Ectodermal cell (in vitro differentiated cells): ENCODE results near the gene CDK1.

ENCODE experiments used
- H3K27ac ChIP-seq: 2 replicates; pipeline ENCODE4 v1.7.0; 2013; ENCODE audit warnings: mild to moderate bottlenecking, low read depth, low read length; ENCODE audit not compliant: insufficient read depth, poor library complexity, severe bottlenecking
- H3K27me3 ChIP-seq: 2 replicates; pipeline ENCODE4 v1.7.0; 2013; ENCODE audit warnings: mild to moderate bottlenecking, low read length; ENCODE audit not compliant: insufficient read depth, control insufficient read depth, poor library complexity, severe bottlenecking
- H3K36me3 ChIP-seq: one replicate; pipeline ENCODE4 v1.7.0; 2013; ENCODE audit warnings: low read length; ENCODE audit not compliant: control insufficient read depth, insufficient read depth
- H3K4me1 ChIP-seq: one replicate; pipeline ENCODE4 v1.7.0; 2013; ENCODE audit warnings: low read length; ENCODE audit not compliant: control insufficient read depth, insufficient read depth
- H3K4me3 ChIP-seq: 2 replicates; pipeline ENCODE4 v1.7.0; 2013; ENCODE audit warnings: low read depth, low read length, control low read depth; ENCODE audit not compliant: insufficient read depth
- H3K9me3 ChIP-seq: 2 replicates; pipeline ENCODE4 v1.7.0; 2013; ENCODE audit warnings: mild to moderate bottlenecking, low read length, moderate library complexity; ENCODE audit not compliant: control insufficient read depth
- WGBS, 2 experiments: methylation state at CpG; one replicate each; pipeline ENCODE4 v1.1.7; 2013; ENCODE audit warnings: missing lambda C conversion rate in 2 of 2; 5-methylcytosine and 5-hydroxymethylcytosine counted together

CDK1 gene

GRCh38 chr10:60798031-60798430, 19.8 kb downstream of the CDK1 start:
- 97 to 98% methylated on average over 3 of the region's 3 CpGs for WGBS, 2 experiments
- Histone ChIP-seq H3K27ac (no peak overlapping the region), H3K4me1 (no peaks in the 10 kb centered on the region), H3K27me3 (no peaks in the 10 kb centered on the region), H3K4me3 (no peak overlapping the region), H3K9me3 (no peaks in the 10 kb centered on the region), H3K36me3 (peaks cover 20% of the 10 kb centered on the region)

DNA sequence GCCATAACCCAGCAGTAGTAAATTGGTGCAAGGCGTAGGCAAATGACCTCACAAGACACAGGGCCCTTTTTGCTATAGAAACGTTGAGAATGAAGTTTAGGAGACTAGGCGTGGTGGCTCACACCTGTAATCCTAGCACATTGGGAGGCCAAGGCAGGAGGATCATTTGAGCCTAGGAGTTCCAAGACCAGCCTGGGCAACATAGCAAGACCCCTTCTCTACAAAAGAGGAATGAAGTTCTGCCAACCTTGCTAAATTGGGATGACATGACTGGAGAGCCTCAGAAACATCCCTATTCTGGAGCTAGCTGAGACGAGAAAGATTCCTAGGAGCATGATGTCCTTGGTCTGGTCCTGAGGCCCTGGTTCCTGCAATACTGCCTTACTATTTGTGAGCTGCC, 20.6 kb downstream of the CDK1 start:
- 72 to 74% methylated on average over 4 of the region's 4 CpGs for WGBS, 2 experiments
- Histone ChIP-seq H3K27ac (no peak overlapping the region), H3K4me1 (no peaks in the 10 kb centered on the region), H3K9me3 (no peaks in the 10 kb centered on the region), H3K4me3 (no peak overlapping the region), H3K36me3 (peaks cover 14% of the 10 kb centered on the region), H3K27me3 (no peaks in the 10 kb centered on the region)

DNA sequence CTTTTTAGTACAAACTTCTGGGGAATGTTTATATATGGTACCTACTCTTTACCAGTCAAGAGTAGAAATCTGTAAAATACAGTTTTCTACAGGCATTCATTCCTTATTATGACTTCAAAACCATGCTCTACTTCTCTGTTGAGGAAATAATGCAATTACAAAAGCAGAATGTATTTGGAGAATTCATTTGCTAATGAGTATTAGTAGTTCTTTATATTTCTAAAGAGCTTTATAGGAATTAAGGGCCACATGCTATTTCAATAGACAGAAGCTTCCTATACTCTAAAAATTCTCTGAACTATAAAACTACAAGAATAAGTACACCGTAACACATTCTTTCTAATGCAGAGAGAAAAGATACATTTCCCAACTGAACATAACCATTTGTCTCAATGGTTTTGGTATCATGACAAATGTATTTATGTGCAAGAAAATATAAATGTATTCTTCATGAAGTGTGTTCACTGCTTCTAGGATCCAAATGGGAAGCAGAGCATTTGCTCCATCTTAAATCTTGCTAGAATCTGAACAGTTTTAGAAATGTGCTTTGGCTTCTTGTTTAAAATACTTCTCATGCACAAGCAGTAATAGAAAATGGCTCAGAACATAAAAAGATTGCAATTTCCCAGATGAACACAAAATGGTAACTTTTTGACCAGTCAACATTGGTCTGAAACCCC, 21.8 kb downstream of the CDK1 start:
- Histone ChIP-seq H3K27ac (no peak overlapping the region), H3K36me3 (peaks cover 5% of the 10 kb centered on the region), H3K27me3 (no peaks in the 10 kb centered on the region), H3K4me1 (no peaks in the 10 kb centered on the region), H3K9me3 (no peaks in the 10 kb centered on the region), H3K4me3 (no peak overlapping the region)
- 92% methylated on average over 1 of the region's 1 CpG; no CpG with 5 or more reads in 1 of the 2 experiments for WGBS, 2 experiments

DNA sequence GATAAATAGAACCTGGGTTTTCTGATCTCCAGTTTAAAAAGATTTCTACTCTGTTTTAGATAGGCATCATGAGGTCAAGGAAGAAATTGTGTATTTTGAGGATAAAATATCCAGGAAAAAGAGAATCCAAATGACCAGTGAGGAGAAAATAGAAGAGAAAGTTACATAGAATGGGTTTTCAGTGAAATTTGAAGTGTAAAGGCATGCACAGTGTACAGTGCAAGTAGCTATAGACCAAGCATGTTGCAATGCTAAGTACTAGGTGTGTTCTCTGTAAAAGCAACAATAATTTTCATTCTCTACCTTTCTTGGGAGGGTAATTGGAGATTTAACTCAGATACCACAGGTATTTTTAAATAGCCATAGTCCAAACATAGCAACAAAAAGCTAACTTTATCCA, 22.6 kb downstream of the CDK1 start:
- H3K9me3 ChIP-seq: no peaks in the 10 kb centered on the region
- no peaks in the 10 kb centered on the region for H3K27me3 ChIP-seq
- H3K36me3 ChIP-seq: peaks cover 4% of the 10 kb centered on the region
- no peak overlapping the region for H3K4me3 ChIP-seq
- no peak overlapping the region for H3K27ac ChIP-seq
- no peaks in the 10 kb centered on the region for H3K4me1 ChIP-seq

DNA sequence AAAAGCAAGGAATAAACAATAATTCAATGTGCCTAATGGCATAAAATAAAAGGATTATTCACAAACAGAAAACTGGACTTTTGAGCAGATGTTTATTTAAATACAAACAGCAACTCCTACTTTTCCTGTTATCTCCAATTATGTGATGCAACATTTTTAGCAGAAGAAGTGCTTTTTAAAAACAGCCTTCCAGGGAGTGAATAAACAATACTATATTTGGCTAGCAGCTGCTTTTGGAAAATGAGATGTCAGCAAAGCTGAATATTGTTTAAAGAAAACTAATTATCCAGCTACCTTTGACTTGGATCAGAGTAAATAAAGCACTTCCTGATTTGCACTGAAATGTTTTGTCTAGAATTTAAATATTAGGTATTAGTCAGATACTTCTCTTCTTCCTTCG, 23.2 kb downstream of the CDK1 start:
- Histone ChIP-seq H3K4me3 (no peak overlapping the region), H3K27ac (no peak overlapping the region)

DNA sequence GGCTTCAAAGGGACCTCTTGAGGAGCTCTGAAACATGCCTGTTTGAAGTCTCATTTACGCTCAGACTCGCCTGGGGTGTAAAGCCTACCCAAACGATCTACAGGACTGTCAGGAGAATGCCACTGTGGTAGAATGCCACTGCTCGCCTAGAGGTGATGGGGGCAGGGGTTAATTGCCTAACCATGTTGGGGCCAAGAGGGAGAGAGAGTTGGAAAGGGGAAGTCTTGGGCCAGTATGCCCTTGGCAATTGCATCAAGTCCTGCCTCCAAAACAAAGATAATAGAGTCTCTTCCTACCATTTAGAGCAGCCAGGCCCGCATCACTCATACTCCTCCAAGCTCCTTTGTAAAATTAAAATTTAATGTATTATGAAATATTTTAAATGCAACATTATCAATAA, 25.2 kb downstream of the CDK1 start:
- Histone ChIP-seq H3K4me1 (peaks cover 5% of the 10 kb centered on the region), H3K27me3 (no peaks in the 10 kb centered on the region), H3K36me3 (no peaks in the 10 kb centered on the region), H3K27ac (no peak overlapping the region), H3K4me3 (no peak overlapping the region), H3K9me3 (no peaks in the 10 kb centered on the region)
- WGBS, 2 experiments: 75 to 76% methylated on average over 4 of the region's 5 CpGs

More for the DNA sequence above, 23.2 kb downstream of the CDK1 start:
- WGBS, 2 experiments: 87 to 88% methylated on average over 1 of the region's 1 CpG
- H3K27me3 ChIP-seq: no peaks in the 10 kb centered on the region
- no peaks in the 10 kb centered on the region for H3K4me1 ChIP-seq
- H3K36me3 ChIP-seq: peaks cover 4% of the 10 kb centered on the region
- no peaks in the 10 kb centered on the region for H3K9me3 ChIP-seq

DNA sequence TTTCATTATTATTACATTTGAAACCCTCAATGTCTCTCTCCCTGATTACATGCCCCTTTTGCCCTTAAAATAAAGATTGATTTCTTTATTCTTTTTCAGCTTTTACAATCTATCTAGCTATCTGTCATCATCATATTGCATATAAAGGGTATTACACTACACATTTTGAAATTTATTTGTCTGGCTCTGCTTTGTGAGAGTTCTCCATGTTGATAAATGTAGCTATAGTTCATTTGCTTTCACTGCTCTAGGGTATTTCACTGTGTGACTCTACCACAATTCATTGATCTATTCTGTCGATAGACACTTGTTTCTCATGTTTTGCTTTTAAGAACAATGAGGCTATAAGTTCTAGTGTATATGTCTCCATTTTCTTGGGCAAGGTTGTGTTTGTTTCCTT, 25.6 kb downstream of the CDK1 start:
- H3K9me3 ChIP-seq: no peaks in the 10 kb centered on the region
- H3K4me3 ChIP-seq: no peak overlapping the region
- WGBS, 2 experiments: 100% methylated on average over 1 of the region's 1 CpG
- H3K36me3 ChIP-seq: no peaks in the 10 kb centered on the region
- no peaks in the 10 kb centered on the region for H3K27me3 ChIP-seq
- H3K27ac ChIP-seq: no peak overlapping the region
- peaks cover 5% of the 10 kb centered on the region for H3K4me1 ChIP-seq

GRCh38 chr10:60806921-60807320, 28.6 kb downstream of the CDK1 start:
- no peaks in the 10 kb centered on the region for H3K9me3 ChIP-seq
- peaks cover 5% of the 10 kb centered on the region for H3K4me1 ChIP-seq
- WGBS, 2 experiments: 88 to 93% methylated on average over 3 of the region's 4 CpGs
- H3K4me3 ChIP-seq: no peak overlapping the region
- no peak overlapping the region for H3K27ac ChIP-seq
- no peaks in the 10 kb centered on the region for H3K27me3 ChIP-seq
- H3K36me3 ChIP-seq: no peaks in the 10 kb centered on the region

DNA sequence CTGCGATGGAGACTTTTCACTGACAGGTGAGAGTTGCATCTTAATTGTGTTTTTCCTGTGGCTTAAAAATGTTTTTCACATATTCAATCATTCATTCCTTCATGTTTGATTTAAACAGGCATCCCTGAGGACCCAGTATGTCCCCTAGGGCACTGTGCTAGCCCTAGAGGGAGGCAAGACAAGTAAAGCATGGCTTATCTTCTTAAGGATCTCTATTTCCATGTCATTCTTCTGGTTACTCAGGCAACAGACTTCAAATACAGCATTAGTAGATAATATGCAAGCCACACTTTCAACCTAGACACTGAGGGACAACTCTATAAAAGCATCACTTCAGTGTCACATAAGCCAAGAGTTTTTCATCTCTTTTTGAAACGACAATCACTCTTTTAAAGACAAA, 29.2 kb downstream of the CDK1 start:
- Histone ChIP-seq H3K9me3 (no peaks in the 10 kb centered on the region), H3K4me3 (no peak overlapping the region), H3K27ac (no peak overlapping the region), H3K27me3 (no peaks in the 10 kb centered on the region), H3K4me1 (peaks cover 5% of the 10 kb centered on the region), H3K36me3 (no peaks in the 10 kb centered on the region)
- WGBS, 2 experiments: 90 to 95% methylated on average over 2 of the region's 2 CpGs

GRCh38 chr10:60808036-60808435, 29.8 kb downstream of the CDK1 start:
- H3K4me3 ChIP-seq: no peak overlapping the region
- H3K27ac ChIP-seq: no peak overlapping the region
- H3K36me3 ChIP-seq: no peaks in the 10 kb centered on the region
- H3K9me3 ChIP-seq: no peaks in the 10 kb centered on the region
- H3K27me3 ChIP-seq: no peaks in the 10 kb centered on the region
- peaks cover 5% of the 10 kb centered on the region for H3K4me1 ChIP-seq
- 74 to 76% methylated on average over 3 of the region's 3 CpGs for WGBS, 2 experiments

DNA sequence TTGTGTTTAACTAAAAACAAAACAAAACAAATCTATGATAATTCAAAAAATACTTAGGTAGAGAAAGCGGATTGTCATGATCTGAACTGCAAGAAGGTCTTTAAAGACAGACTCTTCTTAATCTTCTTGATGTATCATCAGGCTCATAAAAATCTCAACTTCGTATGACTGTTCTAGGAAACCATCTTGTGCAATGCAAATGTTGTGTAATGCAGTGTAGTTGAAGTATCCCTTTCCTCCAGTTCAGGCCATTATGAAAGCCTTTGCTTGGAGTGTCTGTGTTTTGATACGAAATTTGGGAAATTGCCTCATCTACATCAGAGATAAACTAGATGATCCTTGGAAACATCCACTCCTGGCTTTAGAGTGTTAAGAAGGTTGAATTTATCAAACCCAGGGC, 30.9 kb downstream of the CDK1 start:
- 94 to 98% methylated on average over 2 to 3 of the region's 3 CpGs for WGBS, 2 experiments

More for the DNA sequence above, 30.9 kb downstream of the CDK1 start:
- Histone ChIP-seq H3K4me3 (no peak overlapping the region), H3K27ac (no peak overlapping the region), H3K4me1 (peaks cover 5% of the 10 kb centered on the region), H3K36me3 (no peaks in the 10 kb centered on the region), H3K9me3 (no peaks in the 10 kb centered on the region), H3K27me3 (no peaks in the 10 kb centered on the region)
